HG03103 (cell line): ENCODE data around the gene IL1RAPL2.
"Not testable (repeated sequence)": the region's sequence is repeated elsewhere in the genome, so short reads cannot be mapped to it uniquely, and the experiment has no call there.

Experiments
- ATAC-seq: cut with Tn5 transposase; IDR thresholded peaks from one replicate; pipeline ENCODE4 v1.9.1; 2021; ENCODE audit warnings: low read depth; ENCODE audit not compliant: unreplicated experiment

Gene IL1RAPL2

DNA sequence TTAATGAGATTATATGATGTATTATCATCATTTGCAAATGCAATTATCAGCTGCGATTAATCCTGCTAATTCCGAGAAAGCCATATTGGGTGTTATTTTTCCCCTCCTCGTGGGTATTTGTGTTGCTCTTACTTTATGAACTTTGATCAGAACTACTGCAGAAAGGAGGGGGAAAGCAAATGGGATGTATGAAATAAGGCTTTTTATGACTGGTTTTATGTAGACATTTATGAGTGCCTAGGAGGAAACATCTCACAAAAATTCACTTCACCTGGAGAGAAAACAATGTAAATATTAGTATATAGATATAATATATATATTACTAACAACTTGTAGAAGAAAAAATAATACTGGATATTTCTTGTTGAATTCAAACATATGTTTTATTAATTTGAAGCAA, 440.1 kb downstream of the IL1RAPL2 start:
- ATAC-seq, result no peak

DNA sequence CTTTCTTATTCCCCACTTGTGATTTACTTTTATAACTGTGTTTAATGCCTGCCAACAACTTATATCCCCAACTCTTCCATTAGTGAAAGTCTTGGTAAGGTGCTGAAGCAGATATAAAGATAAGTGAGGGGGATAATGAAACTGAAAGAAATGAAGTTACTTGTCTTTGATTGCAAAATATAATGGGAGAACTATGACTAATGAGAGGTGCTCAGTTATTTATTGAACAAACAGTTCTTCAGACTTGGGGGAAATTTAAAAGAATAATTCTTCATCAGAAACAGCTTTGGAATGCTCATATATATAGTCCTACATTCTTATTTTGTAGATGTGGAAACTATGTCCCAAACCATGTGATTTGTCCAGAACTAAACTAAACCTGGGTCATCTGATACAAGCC, 441.0 kb downstream of the IL1RAPL2 start:
- no peak for ATAC-seq

DNA sequence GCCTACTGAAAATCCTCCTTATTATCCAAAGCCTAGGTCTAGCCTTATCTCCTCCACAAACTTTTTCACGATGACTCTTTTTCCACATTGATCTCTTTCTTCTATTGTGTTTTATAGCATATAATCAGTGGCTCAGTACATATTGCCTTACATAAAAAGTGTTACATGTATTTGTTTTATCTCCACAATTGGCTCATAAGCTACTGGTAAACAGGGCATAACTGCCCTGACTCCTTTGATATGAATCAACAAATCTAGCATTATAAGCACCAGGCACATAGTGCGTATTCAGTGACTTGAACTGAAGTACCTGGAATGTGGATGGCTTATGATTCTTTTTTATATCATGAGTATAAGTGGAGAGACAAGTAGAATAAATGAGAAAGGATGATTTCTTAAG, 447.7 kb downstream of the IL1RAPL2 start:
- no peak for ATAC-seq

DNA sequence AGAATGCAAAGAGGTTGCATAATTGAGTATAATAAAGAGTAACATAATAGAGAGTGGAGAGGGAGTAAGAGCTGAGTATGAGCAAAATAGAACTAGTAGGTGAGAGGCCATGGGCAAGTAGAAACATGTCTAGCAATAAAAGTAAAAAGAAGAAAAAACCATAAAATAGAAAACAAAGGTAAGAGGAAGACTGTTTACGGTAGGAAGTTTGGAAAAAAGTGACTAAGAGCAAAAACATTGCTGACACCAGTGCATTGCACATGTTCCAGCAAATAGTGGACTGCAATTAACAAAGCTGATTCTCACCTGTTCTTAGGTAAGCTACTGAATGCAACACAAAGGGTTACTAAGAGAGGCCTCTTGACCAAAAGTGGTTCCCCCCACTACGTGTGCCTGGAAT, 451.6 kb downstream of the IL1RAPL2 start:
- no peak for ATAC-seq

GRCh38 chrX:105018865-105019264, 452.9 kb downstream of the IL1RAPL2 start:
- no peak for ATAC-seq

DNA sequence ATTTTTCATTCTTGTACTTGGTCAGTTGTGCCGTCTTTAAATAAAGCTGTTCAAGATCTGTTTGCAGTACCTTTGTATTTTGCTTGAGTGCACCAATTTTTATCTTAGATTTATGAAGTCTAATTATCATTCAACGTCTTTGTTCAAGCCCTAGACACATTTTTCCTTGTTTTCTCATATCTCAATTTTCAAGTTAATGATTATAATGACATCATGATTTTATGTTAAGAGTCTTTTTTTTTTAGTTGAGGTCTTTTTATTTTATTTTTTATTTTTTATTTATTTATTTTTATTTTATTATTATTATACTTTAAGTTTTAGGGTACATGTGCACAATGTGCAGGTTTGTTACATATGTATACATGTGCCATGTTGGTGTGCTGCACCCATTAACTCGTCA, 463.0 kb downstream of the IL1RAPL2 start:
- not testable (repeated sequence) for ATAC-seq

- ATAC-seq, result no peak
These were observed 472.8 kb downstream of the IL1RAPL2 start for GRCh38 chrX:105038672-105039328.

GRCh38 chrX:105050921-105051320, 484.9 kb downstream of the IL1RAPL2 start:
- no peak for ATAC-seq

DNA sequence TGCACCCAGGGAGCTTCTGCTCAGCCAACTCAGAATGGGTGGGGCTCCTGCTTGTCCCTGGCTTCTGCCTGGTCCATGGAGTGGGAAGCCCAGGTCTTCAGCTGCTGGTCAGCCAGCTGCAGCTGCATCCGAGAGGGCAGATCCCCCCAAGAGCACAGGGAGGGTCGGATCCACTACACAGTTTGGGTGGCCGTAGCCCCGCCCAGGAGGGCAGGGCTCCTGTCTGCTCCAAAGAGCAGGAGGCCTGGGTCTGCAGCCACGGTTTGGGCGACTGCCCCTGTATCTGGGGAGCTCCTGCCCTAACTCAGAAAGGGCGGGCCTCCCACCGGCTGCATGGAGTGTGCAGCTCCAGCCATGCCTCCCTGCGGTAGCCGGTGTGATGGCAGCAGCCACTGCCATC, 485.4 kb downstream of the IL1RAPL2 start:
- no peak for ATAC-seq

- ATAC-seq, result no peak
These were observed 486.9 kb downstream of the IL1RAPL2 start for GRCh38 chrX:105052926-105053325.

DNA sequence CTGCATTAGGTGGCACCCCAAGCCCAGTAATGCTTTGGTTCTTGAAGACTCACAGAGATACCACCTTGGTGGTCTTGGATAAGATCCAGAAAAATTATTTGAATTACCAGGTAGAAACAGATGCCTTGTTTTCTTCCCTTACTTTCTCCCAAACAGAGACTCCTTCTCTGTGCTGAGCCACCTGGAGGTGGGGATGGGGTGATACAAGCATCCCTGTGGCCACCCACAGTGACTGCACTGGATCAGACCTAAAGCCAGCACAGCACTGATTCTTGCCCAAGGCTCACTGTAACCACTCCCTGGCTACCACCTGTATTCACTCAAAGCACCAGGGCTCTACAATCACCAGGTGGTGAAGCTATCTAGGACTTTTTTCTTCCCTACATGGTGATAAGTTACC, 497.7 kb downstream of the IL1RAPL2 start:
- no peak for ATAC-seq

DNA sequence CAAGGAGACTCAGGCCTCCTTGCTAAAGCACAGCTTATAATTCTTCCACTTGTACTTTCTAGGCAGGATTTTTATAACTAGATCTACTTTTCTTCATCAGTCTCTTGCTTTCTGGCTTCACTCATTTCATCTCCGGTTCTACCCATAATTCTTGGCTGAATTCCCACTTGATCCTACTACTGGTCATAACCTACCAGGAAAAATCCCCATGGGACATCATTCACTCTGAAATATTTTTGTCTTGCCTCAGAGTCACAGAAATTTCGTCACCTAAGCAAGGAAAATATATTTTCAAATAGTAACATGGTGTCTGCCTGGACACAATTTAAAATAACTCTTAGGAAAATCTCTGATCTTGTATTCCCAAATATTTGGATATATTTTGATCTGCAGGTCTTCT, 532.2 kb downstream of the IL1RAPL2 start:
- no peak for ATAC-seq

GRCh38 chrX:105098812-105099211, 532.8 kb downstream of the IL1RAPL2 start:
- ATAC-seq, result no peak

GRCh38 chrX:105101378-105101777, 535.4 kb downstream of the IL1RAPL2 start:
- ATAC-seq, result no peak

DNA sequence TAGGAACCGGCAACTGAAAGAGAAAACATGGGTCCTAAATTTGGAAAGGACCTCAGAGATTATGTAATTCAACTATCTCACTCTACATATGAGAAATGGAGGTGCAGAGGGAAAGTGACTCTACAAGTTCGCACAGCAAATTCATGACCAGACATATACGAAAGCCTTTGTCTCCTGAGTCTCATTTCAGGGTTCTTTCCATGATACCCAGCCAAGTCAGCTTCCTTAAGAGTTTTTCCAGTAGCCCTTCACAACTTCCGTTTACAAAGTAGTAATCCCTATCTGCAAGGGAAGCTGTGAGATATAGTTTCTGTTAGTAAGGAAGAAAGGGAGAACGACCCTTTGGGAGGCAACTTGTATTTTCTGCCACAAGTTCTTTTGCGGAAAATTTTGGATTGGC, 543.9 kb downstream of the IL1RAPL2 start:
- ATAC-seq, result no peak

GRCh38 chrX:105114554-105115130, 548.6 kb downstream of the IL1RAPL2 start:
- ATAC-seq, result no peak

- ATAC-seq, result not testable (repeated sequence)
These were observed 549.8 kb downstream of the IL1RAPL2 start for GRCh38 chrX:105115596-105116320.

GRCh38 chrX:105116486-105116885, 550.5 kb downstream of the IL1RAPL2 start:
- ATAC-seq, result no peak

GRCh38 chrX:105117621-105118020, 551.6 kb downstream of the IL1RAPL2 start:
- ATAC-seq, result no peak

DNA sequence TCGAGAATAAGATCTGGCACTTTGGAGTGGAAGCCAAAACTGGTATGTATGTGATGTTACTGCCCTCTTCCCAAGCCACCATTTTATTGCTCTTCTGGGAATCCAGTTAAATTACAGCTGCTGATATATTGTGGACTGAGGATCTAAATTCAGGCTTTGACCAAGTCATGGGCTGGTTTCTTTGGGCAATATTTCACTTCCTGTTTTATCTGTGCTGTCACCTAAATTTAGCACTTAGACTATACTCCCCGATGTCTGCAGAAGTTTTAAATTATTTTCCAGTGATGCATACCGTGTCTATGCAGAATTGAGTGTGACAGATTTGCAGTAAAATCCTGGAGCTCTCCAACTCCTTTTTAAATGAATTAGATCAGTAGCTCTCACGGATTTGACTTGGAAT, 554.5 kb downstream of the IL1RAPL2 start:
- ATAC-seq, result no peak

DNA sequence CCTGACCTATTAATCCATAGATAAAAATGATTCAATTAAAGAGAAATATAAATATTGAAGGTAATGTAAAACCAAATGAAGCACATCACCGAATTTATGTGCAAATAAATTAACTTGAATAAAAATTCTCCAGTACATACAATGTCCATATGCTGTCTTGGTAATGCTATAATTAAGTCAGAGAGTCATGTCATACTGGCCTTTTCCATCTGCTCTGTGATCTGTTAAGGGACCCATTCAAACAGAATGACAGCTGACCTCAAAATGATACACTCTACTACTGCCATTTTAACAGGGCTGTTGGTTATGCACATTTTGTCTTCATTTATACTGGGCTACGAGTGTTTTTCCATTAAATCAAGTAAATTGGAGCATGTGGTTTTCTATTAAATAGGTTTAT, 555.2 kb downstream of the IL1RAPL2 start:
- ATAC-seq, result no peak

- ATAC-seq, result no peak
These were observed 560.2 kb downstream of the IL1RAPL2 start for GRCh38 chrX:105126201-105126600.
